ENCODE measurements around the gene MAGI3.

Gene MAGI3

DNA sequence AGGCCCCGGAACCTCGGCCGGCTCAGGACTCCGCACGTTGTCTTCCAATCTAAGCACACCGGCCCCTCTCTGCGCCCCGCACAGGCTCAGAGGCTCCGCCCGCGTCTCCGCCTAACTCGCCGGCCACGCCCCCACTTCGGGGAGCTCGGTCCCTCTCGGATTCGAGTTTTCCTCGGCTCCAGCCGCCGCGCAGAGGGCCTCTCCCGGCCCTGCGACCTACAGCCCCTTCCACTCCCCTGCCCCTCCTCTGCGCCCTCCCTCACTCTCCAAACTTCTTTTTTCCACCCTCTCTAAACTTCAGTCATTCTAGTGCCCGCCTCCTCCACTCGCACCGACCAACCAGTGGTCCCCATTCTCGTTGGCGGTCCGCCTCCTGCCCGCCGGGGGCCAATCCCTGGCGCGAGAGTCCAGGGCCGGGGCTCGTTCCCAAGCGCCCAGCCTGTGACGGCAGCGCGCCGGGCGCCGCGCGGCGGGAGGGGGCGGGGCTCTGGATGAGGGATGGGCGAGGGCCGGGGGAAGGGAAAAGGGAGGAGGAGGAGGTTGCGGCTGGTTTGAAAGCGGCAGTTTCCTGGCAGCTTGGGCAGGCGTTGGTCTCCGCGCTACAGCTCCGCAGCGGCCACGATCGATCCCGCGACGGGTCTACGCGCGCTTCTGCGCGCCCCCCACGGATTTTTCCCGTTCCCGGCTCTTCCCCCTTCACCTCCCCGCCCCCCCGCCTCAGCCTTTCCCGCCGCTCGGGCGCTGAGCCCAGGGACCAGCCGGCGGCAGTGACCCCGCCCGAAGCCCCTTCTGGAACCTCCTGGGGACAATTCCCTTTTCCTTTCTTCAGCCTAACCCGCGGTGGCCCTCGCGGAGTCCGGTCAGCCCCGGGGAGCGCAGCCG lies at the start of gene MAGI3:
MAGI3 (plus strand) TSS at position 563 of the 882 bp plus-strand sequence. CDS start 519 bp downstream, outside the sequence.
- peak; percentile 89 to 94 for DNase-seq

DNA sequence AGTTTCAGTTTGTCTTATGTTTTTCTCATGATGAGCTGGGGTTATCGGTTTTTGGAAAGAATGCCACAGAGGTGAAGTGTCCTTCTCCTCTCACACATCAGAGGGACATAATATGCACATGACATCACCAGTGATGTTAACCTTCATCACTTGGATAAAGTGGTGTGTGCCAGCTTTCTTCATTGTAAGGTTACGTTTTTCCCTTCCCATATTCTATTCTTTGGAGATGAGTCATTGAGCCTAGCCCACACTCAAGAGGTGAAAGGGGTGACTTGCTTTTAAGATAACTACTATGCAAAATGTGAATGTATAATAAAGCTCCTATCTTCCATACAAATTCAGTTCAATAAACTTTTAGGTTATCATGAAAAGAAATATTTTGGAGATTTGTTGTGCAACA lies 36.7 kb upstream of the MAGI3 start:
- DNase-seq: no peak

DNA sequence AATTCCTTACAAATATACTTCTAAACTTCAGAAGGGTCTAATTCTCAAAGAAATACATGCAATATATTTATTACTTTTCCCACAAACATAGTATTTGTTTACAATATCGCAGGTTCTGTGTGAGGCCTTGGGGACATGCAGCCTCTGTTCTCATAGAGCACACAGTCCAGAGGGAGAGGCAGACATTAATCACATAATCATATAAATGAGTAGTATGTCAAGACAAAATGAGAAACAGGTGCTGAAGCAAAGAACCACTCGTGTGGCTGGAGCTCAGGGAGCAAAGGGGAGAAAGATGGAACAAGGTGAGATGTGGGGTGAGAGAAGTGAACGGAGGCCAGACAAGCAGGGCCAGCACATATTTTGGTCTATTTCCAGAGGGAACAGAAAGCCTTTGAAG lies 26.4 kb upstream of the MAGI3 start:
- no peak for DNase-seq

DNA sequence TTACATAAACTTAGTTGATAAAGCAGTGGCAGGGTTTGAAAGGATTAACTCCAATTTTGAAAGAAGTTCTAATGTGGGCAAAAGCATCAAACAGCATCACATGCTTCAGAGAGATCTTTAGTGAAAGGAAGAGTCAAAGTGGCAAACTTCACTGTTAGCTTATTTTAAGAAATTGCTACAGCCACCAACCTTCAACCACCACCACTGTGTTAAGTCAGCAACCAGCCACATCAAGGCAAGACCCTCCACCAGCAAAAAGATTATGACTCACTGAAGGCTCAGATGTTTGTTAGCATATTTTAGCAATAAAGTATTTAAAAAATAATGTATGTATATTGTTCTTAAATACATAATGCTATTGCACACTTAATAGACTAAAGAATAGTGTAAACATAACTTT lies 21.3 kb upstream of the MAGI3 start:
- DNase-seq: no peak

DNA sequence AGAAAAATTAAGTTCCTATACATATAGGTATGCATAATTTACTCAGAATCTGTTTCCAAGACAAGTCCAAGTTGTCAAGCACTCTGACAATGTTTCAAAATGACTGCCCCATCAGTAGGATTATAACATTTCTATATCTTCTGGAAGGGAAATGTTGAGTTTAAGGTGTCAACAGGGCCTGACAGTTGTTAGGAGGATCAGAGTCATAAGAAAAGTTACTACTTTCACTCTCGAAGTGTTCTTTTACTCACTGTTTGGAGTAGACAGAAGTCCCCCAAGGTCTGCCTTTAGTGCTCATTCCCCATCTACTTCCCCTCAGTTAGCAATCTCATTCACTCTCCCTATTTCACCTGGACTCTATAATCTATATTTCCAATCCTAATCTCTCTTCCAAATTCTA lies 20.6 kb upstream of the MAGI3 start:
- DNase-seq: no peak

DNA sequence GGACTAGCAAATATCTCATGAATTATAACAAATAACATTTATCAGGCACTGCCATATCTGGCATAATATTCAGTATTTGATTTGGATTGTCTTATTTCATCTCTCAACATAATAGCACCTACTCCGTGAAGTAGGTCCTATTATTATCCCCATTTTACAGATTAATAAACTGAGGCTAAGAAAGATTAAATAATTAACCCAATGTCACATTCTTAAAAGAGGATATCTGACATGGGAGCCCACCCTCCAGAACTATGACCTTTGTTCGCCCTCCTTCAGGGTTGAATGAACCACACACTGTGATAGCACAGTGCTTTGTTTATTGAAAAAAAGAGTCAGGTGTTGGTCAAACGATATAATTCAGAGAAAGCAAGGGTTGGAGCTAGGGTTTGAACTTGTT lies 19.4 kb upstream of the MAGI3 start:
- DNase-seq: no peak

DNA sequence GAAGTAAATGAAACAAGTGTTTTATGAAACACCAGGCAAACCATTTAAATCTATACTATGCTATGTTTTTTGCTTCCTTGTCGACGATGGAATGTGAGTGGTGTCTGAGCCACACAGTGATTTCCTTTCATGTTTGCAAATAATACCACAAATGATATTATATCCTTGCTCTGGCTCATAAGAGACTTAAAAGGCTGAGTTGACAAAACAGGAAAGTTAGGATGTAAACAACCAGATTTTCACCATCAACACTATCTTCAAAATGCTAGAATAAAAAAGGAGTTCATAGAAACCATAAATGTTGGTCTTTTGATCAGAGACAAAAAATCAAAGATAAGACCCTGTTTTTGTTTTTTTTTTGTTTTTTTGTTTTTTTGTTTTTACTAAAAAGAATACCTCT lies 17.8 kb upstream of the MAGI3 start:
- no peak for DNase-seq

DNA sequence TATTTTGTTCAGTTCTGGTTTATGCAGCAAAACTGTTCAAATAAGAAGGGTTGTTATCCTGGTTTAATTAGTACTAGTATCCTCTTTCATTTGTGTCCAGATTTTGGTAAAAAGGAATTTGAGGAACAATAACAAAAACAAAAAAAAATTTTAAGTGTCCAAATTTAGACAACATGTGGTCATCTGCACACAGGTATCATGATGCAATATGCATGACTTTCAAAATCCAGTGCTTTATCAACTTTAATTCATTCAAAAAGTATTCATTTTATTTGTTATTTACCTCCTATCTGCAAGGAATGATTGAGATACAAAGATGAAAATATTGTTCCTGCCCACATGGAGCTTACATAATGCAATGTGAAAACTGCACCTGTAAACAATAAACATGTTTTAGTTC lies 16.7 kb upstream of the MAGI3 start:
- no peak for DNase-seq

DNA sequence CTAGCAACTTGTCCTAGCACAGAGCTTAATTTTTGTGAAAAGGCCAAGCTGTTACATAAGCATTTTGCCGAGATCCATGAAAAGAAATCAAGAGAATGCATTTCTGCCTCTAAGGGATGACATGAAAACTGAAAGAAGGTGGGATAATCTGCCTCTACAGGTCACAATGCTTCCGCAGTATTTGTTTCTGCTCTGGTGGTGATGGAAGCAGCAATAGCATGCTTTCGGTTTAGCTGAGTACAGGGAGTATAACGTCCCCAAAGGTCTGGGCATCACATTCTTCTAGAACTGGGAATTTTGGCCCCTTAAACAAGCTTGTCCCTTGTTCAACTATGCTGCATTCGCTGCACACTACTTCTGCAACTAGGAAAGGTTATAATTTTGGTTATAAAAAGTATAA lies 14.4 kb upstream of the MAGI3 start:
- no peak for DNase-seq

DNA sequence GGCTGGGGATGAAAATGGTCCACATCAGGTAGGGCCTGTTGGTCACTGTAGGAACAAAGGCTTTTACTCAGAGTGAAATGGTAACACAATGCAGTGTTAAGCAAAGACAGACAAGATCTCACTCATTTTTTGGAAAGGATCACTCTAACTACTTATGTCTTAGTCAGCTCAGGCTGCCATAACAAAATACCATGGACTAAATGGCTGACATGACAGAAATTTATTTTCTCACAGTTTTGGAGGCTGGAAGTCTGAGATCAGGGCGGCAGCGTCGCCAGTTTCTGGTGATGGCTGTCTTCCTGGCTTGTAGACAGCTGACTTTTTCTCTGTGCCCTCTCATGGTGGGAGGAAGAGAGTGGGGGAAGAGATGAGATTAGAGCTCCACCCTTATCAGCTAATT lies 10.2 kb upstream of the MAGI3 start:
- no peak for DNase-seq

DNA sequence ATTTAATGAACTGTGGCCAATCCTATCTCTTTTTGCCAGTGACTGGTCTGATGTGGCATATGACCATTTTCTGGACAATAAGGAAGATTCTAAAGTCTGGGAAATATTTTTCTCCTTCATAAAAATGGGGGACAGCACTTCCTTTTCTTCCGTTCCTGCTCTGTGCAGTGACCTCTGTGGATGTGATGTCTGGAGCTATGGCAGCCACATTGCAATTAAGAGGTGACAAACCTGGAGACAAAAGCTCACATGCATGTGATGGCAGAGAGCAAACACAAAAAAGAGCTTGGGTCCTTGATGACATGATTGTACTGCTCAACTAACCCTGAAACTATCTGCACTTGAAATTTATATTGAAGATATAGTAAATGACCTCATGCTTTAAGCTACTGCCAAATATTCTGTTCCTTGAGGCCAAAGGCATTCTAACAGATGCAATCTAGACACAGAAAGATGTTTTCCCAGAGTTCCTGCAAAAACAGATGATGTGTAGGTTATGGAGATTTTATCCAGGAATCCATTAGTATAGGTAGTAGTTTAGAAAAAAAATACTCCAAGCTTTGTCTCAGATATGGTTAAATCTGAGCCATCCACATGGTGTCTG lies 2.2 kb upstream of the MAGI3 start:
- no peak for DNase-seq

DNA sequence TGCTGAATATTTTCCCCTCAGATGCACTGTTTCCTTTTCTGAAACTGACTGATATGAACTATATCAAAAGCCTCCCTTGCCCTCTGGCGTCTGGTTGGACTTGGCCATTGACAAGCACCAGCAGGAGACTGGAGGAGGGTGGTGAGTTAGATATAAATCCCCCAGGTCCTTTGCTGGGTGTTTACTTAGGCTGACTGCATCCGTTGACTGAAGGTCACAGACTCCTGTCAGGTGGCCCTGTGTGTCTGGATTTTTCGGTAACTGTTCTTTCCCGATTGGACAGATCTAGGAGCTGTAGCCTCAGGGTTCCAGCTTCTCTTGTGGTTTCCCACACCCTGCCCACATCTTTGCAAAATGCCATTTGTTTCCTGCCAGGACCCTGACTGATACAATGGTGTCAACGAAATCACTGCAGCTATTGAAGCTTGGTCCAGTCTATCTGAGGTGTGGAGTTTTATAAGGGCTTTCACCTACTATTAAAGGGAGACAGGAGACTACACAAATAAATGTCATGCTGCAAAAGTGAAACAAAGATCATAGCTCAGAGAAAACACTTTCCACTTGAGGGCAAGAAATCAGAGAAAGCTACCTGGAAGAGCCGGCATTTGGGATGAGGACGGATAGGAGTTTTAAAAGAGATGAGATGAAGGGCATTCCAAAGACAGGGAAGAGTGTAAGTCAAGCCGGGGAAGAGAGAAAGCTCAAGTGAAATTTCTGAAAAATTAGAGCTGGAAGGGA lies 1.5 kb upstream of the MAGI3 start:
- no peak for DNase-seq

DNA sequence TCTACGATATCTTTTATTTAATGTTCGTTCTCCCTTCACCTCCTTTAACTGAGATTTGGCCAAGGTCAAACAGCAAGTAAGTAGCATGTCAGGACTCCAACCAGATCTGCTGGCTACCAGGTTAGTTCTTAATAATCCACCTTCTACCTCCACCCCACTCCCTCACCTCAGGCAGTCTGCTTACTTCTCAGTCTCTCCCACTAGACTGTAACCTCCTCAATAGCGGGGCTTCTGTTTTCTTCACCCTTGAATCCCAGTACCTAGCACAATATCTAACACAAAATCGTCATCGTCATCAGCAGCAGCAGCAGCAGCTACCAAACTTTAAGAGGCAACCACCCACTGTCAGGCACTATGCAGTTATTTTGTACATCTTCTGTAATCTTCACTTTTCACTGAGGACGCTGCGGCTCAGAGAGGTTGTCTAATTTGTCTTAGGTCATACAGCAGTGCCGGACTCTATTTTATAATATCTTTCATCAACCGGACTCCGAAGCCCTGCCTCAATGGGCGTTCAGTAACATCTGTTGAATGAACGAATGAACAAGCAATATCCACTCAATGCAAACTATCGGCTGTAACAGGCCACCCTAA lies 859 bp upstream of the MAGI3 start:
- DNase-seq: no peak

DNA sequence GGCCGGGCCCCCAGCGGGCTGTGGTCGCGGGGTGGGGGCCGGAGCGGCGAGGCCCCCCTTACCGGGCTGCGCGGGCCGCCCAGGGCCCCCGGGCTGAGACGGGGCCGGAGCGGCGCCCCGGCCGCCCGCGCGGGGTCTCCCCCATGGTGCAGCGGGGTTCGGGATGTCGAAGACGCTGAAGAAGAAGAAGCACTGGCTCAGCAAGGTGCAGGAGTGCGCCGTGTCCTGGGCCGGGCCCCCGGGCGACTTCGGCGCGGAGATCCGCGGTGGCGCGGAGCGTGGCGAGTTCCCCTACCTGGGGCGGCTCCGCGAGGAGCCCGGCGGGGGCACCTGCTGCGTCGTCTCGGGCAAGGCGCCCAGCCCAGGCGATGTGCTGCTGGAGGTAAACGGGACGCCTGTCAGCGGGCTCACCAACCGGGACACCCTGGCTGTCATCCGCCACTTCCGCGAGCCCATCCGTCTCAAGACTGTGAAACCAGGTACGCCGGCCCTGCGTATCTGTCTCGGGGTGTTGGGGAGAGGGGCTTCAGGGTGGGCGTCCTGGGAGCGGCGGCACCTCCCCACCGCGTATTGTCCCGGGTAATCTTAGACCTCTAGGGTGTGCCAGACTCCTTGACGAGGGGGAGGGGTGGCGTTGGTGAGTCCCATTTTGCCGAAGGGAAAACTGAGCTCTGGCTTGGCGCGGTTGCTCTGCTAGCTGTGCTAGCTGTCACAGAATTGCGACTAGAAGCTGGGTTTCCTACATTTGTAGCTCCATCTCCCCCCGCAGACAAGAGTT lies 745 bp downstream of the MAGI3 start:
- peak in 1 of 2 donors; percentile 46 for DNase-seq

DNA sequence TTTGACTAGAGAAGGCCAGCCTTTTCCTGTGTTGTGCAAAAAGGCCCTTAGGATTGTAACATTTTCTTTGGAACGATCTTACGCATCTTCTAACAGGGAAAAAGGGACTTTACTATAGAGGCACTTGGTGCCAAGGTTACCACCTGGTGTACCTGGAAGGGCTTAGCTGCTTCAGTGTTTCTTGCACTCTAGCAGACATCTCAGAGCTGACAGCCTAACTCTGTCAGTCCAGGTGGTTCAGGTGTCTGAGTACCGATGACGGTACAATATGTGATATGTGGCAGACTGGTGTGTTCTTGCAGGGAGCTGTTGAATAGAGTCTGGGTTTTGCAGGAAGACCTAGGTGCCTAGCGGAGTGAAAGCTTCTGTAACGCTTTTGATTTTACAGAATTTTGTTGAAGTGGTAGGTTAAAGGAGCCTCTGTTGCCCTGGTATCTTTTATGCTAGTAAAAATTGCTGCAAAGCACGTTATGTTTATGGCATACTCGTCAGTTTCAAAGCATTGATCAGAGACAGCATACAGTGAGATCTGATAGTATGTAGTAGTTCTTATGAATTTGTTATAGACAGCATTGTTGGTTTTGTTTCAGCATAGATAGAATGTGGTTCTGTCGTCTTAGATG lies 1.4 kb downstream of the MAGI3 start:
- peak in 1 of 2 donors; percentile 16 for DNase-seq

DNA sequence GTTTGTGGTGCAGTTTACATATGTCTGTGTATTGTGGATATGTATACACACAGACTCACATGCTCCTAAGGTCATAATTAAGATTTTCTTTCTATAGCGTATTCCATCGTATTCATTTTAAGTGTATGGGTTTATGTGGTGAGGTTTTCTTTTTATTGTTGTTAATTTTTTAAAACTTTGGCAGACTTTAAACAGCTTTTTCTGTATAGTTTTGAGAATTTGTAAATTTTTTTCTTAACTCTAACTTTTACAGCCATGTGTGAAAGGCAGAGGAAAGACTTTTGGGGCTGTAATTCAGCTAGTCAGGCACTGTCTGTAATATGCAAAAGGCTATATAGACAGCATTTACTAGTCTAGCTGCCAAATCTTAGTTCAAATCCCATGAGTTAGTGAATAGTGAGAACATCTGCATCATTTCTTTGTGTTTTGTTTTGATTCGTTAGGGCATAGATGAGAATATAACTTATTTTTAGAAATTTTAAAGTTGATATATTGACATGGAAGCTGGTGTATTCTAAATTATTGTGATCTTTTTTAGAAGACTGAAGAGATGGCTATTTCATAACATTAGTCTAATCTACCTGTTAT lies 2.3 kb downstream of the MAGI3 start:
- no peak for DNase-seq

DNA sequence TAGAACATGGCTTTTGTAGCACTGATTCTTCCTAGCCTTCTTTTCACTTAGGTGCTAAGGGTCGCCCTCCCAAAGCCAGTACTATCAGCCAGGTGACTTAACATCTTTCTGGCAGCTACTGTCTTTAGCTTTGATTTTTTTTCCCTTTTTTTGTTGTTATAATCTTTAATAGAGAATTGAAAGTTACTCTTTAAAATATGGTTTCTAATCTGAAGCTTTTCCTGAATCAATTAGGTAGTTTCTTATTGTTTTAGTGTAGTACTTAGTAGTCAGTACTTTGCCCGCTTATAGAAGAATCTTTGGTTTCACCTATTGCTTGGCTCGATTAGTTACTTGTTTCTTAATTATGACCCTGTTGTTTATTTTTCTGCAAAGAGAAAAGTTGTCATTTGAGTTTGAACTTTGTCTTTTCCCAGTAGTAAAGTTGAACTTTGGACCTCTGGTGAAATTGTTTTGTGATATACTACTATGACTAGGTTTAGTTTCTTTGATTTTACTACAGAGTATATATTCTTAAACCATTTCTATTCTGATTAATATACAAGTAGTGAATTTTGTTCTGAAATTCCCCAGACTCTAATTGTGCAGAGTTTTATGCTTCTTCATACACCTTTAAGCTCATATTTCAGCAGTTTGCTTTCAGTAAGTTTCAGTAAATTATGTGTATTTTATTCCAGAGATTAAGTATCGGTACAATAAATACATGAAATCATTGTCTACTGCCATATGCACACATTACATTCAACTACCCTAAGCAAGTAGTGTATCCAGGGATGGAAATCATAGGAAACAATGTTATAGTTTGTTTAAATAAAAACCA lies 3.9 kb downstream of the MAGI3 start:
- DNase-seq: no peak

DNA sequence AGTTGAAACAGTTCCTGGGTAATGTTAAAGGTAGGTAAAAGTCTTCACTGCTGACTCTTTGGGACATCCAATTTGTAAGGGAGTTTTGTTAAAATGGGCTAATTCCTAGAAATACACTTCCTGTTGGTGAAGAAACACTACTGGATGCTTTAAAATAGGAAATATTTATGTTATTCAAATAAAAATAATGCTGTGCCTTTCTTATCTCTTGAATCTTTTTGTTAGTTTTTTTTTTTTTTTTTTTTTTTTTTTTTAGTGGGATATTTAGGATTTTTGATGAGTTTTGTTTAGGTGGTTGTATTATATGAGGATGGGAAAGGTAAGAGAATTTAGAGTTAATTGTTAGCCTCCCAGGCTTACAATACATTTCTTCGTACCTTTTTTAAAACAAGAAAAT lies 4.5 kb downstream of the MAGI3 start:
- no peak for DNase-seq

DNA sequence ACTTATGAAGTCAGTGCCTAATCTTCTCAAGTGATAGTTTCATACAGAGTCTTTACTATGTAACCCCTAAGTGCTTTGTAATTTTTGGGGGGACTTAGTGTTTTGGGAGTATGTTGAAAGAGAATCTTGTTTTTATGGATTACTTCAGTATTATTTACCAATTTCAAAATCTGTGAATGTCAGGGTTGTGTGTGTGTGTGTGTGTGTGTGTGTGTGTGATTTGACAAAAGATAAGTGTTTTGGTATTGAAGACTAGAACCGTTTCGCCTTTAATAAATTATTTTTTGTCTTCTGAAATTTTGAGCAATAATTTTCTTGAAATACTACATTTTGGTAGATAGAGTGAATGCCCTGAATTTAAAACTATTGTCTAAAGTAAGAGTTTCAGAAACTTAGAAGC lies 5.8 kb downstream of the MAGI3 start:
- no peak for DNase-seq

DNA sequence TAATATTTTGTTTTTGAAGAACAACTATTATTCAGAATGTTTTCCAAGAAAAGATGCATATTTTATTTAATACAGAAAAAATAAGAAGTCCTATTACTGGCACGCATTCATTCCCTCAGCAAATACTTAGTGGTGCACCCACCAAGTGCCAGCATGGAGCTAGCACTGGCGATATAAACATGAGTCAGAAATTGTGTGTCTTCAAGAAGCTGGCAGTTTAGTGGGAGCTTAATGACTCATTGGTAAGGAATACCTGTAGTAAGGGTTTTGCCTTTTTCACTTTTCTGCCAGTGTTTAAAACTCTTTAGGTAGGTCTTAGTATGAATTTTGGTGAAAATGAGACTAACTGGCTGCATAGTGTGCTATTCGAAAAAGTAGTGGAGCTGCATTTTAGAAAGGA lies 6.3 kb downstream of the MAGI3 start:
- no peak for DNase-seq

DNA sequence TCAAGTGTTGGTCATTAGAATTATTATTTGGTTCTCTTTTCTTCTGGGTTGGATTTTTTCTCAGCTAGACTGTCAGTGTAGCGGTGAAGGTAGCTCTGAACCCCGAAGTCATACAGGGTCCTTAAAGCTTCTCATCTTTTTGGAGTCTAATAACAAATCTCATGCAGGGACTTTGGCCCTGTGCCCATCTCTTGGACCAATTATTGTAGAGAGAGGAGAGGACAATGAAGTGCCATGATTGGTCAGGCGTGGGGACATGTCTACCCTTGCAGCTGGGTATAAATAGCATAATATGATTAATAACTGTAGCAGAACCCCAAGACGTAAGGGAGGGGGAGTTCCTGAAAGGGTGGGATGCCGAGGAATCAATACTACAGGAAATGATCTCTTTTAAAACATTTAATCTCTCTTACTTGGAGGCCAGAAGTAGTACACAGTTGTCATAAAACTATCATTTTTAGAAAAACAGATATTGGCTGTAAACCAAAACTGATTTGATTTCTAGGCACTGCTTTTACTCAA lies 8.8 kb downstream of the MAGI3 start:
- DNase-seq: no peak
